ENCODE results near the gene CFAP57.

CFAP57 gene

GRCh38 chr1:43286115-43286514 is 114.0 kb downstream of the CFAP57 start:
- TF ChIP-seq POU2F2 (IDR thresholded peaks at IDR 0.05; ENCODE audit: low read depth, low read length) (no peak), POLR2A (IDR thresholded peaks at IDR 0.05; ENCODE audit: low read depth, low read length) (no peak), POLR2AphosphoS5 (IDR thresholded peaks at IDR 0.05; ENCODE audit: low read depth, low read length) (no peak), SPI1 (IDR thresholded peaks at IDR 0.05; ENCODE audit: low read depth, low read length) (no peak), PAX5 (IDR thresholded peaks at IDR 0.05; ENCODE audit: insufficient read depth, low read length, severe bottlenecking) (no peak), TAF1 (IDR thresholded peaks at IDR 0.05; ENCODE audit: low read depth, low read length) (no peak)
- FAIRE-seq: no peak
- DNase-seq (ENCODE audit: insufficient read length, low spot score): no peak

DNA sequence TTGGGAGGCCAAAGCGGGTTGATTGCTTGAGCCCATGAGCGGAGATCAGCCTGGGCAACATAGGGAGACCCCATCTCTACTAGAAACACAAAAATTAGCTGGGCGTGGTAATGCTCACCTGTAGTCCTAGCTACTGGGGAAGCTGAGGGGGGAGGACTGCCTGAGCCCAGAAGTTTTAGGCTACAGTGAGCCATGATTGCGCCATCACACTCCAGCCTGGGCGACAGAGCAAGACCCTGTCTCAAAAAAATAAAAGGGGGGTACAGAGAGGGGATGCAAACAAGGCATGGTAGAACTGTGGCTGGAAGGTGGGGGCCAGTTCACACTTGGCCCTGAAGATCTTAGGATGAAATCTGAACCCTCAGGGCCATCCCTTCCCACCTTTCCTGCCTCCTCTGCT is 114.4 kb downstream of the CFAP57 start:
- TF ChIP-seq POLR2A (IDR thresholded peaks at IDR 0.05; ENCODE audit: low read depth, low read length): no peak
- TF ChIP-seq TAF1 (IDR thresholded peaks at IDR 0.05; ENCODE audit: low read depth, low read length): no peak
- no peak for TF ChIP-seq POLR2AphosphoS5 (IDR thresholded peaks at IDR 0.05; ENCODE audit: low read depth, low read length)
- TF ChIP-seq SPI1 (IDR thresholded peaks at IDR 0.05; ENCODE audit: low read depth, low read length): no peak
- no peak for TF ChIP-seq POU2F2 (IDR thresholded peaks at IDR 0.05; ENCODE audit: low read depth, low read length)
- no peak for TF ChIP-seq PAX5 (IDR thresholded peaks at IDR 0.05; ENCODE audit: insufficient read depth, low read length, severe bottlenecking)
- DNase-seq (ENCODE audit: insufficient read length, low spot score): no peak
- no peak for FAIRE-seq

GRCh38 chr1:43288058-43288784 is 116.1 kb downstream of the CFAP57 start:
- FAIRE-seq: no peak
- no peak for DNase-seq (ENCODE audit: insufficient read length, low spot score)
- TF ChIP-seq SPI1 (IDR thresholded peaks at IDR 0.05; ENCODE audit: low read depth, low read length) (no peak), POLR2A (IDR thresholded peaks at IDR 0.05; ENCODE audit: low read depth, low read length) (no peak), POLR2AphosphoS5 (IDR thresholded peaks at IDR 0.05; ENCODE audit: low read depth, low read length) (no peak), PAX5 (IDR thresholded peaks at IDR 0.05; ENCODE audit: insufficient read depth, low read length, severe bottlenecking) (no peak), TAF1 (IDR thresholded peaks at IDR 0.05; ENCODE audit: low read depth, low read length) (no peak), POU2F2 (IDR thresholded peaks at IDR 0.05; ENCODE audit: low read depth, low read length) (no peak)

DNA sequence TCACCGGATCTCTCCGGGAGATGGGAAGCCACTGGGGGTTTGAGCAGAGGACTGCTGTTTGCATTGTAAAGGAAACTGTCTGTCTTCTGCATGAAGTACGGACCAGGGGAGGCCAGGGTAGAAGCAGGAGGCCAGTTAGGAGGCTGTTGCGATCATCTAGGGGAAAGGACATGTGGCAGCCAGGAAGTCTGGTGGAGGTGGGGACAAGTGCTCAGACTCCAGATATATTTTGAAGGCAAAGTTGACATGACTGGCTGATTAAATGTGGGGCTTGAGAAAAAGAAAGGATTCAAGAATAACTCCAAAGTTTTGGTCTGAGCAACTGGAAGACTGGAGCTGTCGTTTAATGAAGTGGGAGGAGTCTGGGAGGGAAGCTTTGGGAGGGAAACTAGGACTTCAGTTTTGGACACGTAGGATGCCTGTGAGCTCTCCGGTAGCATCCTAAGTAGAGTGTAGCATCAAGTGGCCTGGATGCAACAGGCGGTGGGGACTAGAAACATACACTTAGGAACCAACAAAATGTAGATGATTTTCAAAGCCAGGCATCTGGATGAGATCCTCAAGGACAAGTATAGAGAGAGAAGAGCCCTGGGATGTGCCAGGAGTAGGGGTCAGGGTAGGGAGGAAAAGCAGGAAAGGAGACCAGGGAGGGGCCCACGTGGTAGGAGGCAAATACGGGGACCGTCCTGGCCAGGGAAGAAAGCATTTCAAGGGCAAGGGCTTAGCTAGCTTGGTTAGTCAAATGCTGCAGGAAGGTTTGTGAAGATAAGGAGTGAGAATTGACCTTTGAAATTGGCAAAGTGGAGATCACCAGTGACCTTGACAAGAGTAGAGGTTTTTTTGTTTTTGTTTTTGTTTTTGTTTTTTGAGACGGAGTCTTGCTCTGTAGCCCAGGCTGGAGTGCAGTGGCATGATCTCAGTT is 116.9 kb downstream of the CFAP57 start:
- TF ChIP-seq TAF1 (IDR thresholded peaks at IDR 0.05; ENCODE audit: low read depth, low read length) (no peak), POLR2AphosphoS5 (IDR thresholded peaks at IDR 0.05; ENCODE audit: low read depth, low read length) (no peak)
- FAIRE-seq: no peak

DNA sequence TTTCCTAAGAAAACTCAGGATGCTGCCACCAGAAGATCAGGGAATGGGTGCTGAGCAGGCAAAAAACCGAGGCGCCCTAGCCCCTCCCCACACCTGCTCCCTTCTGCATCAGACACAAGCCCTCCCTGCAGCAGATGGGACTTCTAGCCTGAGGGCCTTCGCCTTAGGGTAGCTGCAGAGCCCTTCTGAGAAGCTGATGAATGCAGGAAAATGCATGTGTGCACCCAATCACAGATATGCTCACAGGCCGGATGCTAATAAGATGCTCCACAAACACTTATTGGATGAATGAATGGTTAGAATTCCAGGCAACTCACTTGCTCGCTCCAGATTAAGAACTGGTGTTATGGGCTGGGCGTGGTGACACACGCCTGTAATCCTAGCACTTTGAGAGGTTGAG is 120.1 kb downstream of the CFAP57 start:
- no peak for DNase-seq (ENCODE audit: insufficient read length, low spot score)
- no peak for FAIRE-seq
- TF ChIP-seq SPI1 (IDR thresholded peaks at IDR 0.05; ENCODE audit: low read depth, low read length): no peak
- TF ChIP-seq POU2F2 (IDR thresholded peaks at IDR 0.05; ENCODE audit: low read depth, low read length): no peak
- no peak for TF ChIP-seq POLR2A (IDR thresholded peaks at IDR 0.05; ENCODE audit: low read depth, low read length)
- TF ChIP-seq POLR2AphosphoS5 (IDR thresholded peaks at IDR 0.05; ENCODE audit: low read depth, low read length): no peak
- no peak for TF ChIP-seq TAF1 (IDR thresholded peaks at IDR 0.05; ENCODE audit: low read depth, low read length)
- TF ChIP-seq PAX5 (IDR thresholded peaks at IDR 0.05; ENCODE audit: insufficient read depth, low read length, severe bottlenecking): no peak

More for the DNA sequence above, 116.9 kb downstream of the CFAP57 start:
- no peak for DNase-seq (ENCODE audit: insufficient read length, low spot score)

DNA sequence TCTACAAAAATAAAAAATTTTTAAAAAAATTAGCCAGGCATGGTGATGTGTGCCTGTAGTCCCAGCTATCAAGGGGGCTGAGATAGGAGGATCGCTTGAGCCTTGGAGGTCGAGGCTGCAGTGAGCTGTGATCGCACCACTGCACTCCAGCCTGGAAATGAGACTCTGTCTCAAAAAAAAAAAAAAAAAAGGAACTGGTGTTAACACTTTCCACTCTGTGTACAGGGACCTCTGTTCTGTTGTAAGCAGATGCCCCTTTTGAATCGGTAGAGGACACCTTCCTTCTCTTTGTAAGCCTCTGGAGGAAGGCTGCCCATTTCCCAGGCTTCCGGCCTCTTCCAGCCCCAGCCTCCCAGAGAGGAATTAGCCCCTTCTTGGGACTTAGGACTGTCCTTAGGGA is 120.5 kb downstream of the CFAP57 start:
- TF ChIP-seq TAF1 (IDR thresholded peaks at IDR 0.05; ENCODE audit: low read depth, low read length) (no peak), POLR2A (IDR thresholded peaks at IDR 0.05; ENCODE audit: low read depth, low read length) (no peak), PAX5 (IDR thresholded peaks at IDR 0.05; ENCODE audit: insufficient read depth, low read length, severe bottlenecking) (no peak), SPI1 (IDR thresholded peaks at IDR 0.05; ENCODE audit: low read depth, low read length) (peak; percentile 26; the same call in 1 of the 2 replicates)
- FAIRE-seq: no peak
- DNase-seq (ENCODE audit: insufficient read length, low spot score): no peak

DNA sequence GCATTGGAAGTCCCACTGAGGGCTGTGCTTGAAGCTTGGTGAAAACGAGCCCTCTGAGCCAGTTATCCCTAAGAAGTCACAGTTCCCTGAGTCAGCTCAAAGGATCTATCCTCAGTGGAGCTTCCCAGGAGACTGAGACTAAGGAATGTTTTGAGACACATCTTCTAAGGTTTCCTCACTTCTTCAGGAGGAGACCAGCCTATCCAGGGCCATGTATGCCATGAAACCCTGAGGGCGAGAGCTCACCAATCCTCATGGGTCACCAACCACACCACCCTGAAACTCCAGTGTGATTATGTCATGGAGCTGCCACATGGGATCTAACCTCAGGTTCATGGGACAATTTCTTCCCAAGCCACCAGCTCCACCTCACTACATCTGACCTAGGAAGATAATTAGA is 121.0 kb downstream of the CFAP57 start:
- no peak for FAIRE-seq
- TF ChIP-seq SPI1 (IDR thresholded peaks at IDR 0.05; ENCODE audit: low read depth, low read length): no peak
- no peak for TF ChIP-seq TAF1 (IDR thresholded peaks at IDR 0.05; ENCODE audit: low read depth, low read length)
- TF ChIP-seq PAX5 (IDR thresholded peaks at IDR 0.05; ENCODE audit: insufficient read depth, low read length, severe bottlenecking): no peak
- TF ChIP-seq POLR2AphosphoS5 (IDR thresholded peaks at IDR 0.05; ENCODE audit: low read depth, low read length): no peak
- no peak for DNase-seq (ENCODE audit: insufficient read length, low spot score)

GRCh38 chr1:43293896-43294760 is 122.0 kb downstream of the CFAP57 start:
- no peak for DNase-seq (ENCODE audit: insufficient read length, low spot score)
- peak; percentile 9 for FAIRE-seq
- TF ChIP-seq POLR2A (IDR thresholded peaks at IDR 0.05; ENCODE audit: low read depth, low read length) (no peak), PAX5 (IDR thresholded peaks at IDR 0.05; ENCODE audit: insufficient read depth, low read length, severe bottlenecking) (no peak), POLR2AphosphoS5 (IDR thresholded peaks at IDR 0.05; ENCODE audit: low read depth, low read length) (no peak), SPI1 (IDR thresholded peaks at IDR 0.05; ENCODE audit: low read depth, low read length) (no peak), POU2F2 (IDR thresholded peaks at IDR 0.05; ENCODE audit: low read depth, low read length) (no peak), TAF1 (IDR thresholded peaks at IDR 0.05; ENCODE audit: low read depth, low read length) (no peak)

DNA sequence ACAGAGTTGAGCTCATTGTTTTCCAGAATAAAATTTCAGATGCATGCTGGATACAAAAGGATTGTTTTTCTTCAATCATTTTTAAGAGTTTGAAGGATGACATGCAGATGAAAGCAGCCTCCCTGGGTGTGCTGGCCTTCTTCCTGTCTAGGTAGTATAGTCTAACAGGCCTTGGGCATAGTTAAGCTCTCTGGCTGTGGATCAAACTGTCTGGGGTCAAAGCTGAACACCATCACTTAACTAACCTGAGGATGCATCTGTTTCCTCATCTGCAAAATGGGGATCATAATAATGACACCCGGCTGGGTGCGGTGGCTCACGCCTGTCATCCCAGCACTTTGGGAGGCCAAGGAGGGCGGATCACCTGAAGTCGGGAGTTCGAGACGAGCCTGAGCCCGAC is 122.6 kb downstream of the CFAP57 start:
- DNase-seq (ENCODE audit: insufficient read length, low spot score) (no peak), FAIRE-seq (no peak)
- no peak for TF ChIP-seq TAF1 (IDR thresholded peaks at IDR 0.05; ENCODE audit: low read depth, low read length)
- TF ChIP-seq POLR2AphosphoS5 (IDR thresholded peaks at IDR 0.05; ENCODE audit: low read depth, low read length): no peak
- TF ChIP-seq SPI1 (IDR thresholded peaks at IDR 0.05; ENCODE audit: low read depth, low read length): no peak
- no peak for TF ChIP-seq POLR2A (IDR thresholded peaks at IDR 0.05; ENCODE audit: low read depth, low read length)
- no peak for TF ChIP-seq PAX5 (IDR thresholded peaks at IDR 0.05; ENCODE audit: insufficient read depth, low read length, severe bottlenecking)
- TF ChIP-seq POU2F2 (IDR thresholded peaks at IDR 0.05; ENCODE audit: low read depth, low read length): no peak

Measured in GM12891 (cell line).